HG03469 (cell line): ENCODE measurements around the gene PSTK.

Source experiments
- ATAC-seq: cut with Tn5 transposase; IDR thresholded peaks from one replicate; pipeline ENCODE4 v1.9.1; 2021; ENCODE audit warnings: mild to moderate bottlenecking, moderate library complexity, moderate number of reproducible peaks; ENCODE audit not compliant: unreplicated experiment

The PSTK gene

GRCh38 chr10:122980209-122981065, at the start of gene PSTK:
TSS of gene PSTK (plus strand) at chr10:122980401. CDS start at chr10:122980480, 79 bp downstream.
- peak; percentile 80 for ATAC-seq

- ATAC-seq = no peak
Observed at GRCh38 chr10:122931088-122931906, 48.9 kb upstream of the PSTK start.

GRCh38 chr10:122939133-122939855, 40.9 kb upstream of the PSTK start:
- no peak for ATAC-seq

- no peak for ATAC-seq
Observed at GRCh38 chr10:122939856-122940543, 40.2 kb upstream of the PSTK start.

- no peak for ATAC-seq
Observed at GRCh38 chr10:122949296-122949695, 30.9 kb upstream of the PSTK start.

GRCh38 chr10:122953902-122954730, 26.1 kb upstream of the PSTK start, which contains the start of gene C10orf88:
TSS of gene C10orf88 (minus strand) at chr10:122954227. CDS start at chr10:122954178, 49 bp downstream.
- ATAC-seq = peak; percentile 86

GRCh38 chr10:122954731-122955050, 25.5 kb upstream of the PSTK start:
- no peak for ATAC-seq

- ATAC-seq = no peak
Observed at GRCh38 chr10:122955892-122956291, 24.3 kb upstream of the PSTK start.

- ATAC-seq = no peak
Observed at GRCh38 chr10:122957474-122957873, 22.7 kb upstream of the PSTK start.

GRCh38 chr10:122962405-122962804, 17.8 kb upstream of the PSTK start:
- ATAC-seq = no peak

- ATAC-seq = no peak
Observed at GRCh38 chr10:122966879-122967278, 13.3 kb upstream of the PSTK start.

GRCh38 chr10:122968698-122969097, 11.5 kb upstream of the PSTK start:
- ATAC-seq = no peak

GRCh38 chr10:122974023-122974422, 6.2 kb upstream of the PSTK start:
- ATAC-seq = no peak

GRCh38 chr10:122974543-122975064, 5.6 kb upstream of the PSTK start:
- no peak for ATAC-seq

- ATAC-seq = no peak
Observed at GRCh38 chr10:122981066-122981464, 864 bp downstream of the PSTK start.

- ATAC-seq = no peak
Observed at GRCh38 chr10:122983898-122984297, 3.7 kb downstream of the PSTK start.

GRCh38 chr10:122984708-122985107, 4.5 kb downstream of the PSTK start:
- no peak for ATAC-seq

- ATAC-seq = no peak
Observed at GRCh38 chr10:122986335-122986734, 6.1 kb downstream of the PSTK start.

- no peak for ATAC-seq
Observed at GRCh38 chr10:122988501-122988900, 8.3 kb downstream of the PSTK start.

GRCh38 chr10:122990278-122990677, 10.1 kb downstream of the PSTK start:
- no peak for ATAC-seq
